NCI-H187 treated with DMSO at 0.1 percent for 48 hours (cell line): ENCODE results near the gene FOXI1.

ENCODE experiments used
- DNase-seq: peaks from one replicate; lab custom pipeline; 2025; lab: John Stamatoyannopoulos, UW

FOXI1 gene

DNA sequence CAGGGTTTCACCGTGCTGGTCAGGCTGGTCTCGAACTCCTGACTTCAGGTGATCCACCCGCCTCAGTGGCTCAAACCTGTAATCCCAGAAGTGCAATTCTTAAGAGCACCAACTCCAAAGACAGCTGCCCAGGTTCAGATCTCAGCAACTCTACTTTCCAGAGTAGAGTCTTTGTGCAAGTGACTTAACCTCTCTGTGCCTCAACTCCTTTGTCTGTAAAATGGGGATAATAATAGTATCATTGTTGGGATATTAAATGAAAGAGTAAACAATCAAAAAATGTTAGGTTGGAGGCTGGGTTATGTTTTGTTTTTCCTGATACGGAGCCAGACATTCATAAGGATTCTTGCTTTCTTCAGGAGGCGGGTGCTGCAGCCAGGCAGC lies 45.0 kb downstream of the FOXI1 start:
- DNase-seq: no peak

GRCh38 chr5:170151097-170151831 lies 45.6 kb downstream of the FOXI1 start:
- no peak for DNase-seq

- no peak for DNase-seq
Measured at GRCh38 chr5:170152767-170153166, 47.1 kb downstream of the FOXI1 start.

DNA sequence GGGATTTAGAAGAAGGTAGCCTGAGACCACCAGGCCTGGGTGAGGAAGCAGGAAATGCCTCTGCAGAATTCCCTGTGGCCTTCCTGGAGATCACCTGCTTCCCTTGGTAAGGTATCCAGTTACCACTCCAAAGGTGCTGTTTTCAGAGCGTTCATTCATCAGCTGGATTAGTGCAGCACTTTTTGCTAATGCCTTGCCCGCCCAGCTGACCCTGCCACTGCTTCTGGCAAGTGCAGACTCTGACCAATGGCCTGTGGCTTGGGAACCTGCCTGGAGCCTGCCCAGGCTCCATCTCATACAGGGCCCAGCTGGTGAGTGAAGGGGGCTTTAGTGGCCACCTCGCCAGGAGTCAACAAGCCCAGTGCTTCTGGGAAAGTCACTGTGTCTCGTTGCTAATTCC lies 48.6 kb downstream of the FOXI1 start:
- no peak for DNase-seq

GRCh38 chr5:170154744-170155143 lies 49.0 kb downstream of the FOXI1 start:
- no peak for DNase-seq

DNA sequence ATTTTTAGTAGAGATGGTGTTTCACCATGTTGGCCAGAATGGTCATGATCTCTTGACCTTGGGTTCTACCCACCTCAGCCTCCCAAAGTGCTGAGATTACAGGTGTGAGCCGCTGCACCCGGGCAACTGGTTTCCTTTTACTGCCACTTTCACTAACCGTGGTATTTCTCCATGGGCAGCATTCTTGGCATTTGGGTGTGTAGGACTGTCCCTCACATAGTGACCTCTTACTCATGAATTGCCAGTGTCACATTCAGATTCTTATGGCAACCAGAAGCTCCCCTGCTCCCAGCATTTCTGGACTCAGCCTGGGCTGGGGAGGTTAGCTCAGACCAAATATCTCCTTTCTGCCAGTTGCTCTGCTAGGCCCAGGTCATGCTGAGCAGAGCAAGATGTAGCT lies 50.1 kb downstream of the FOXI1 start:
- DNase-seq: no peak

- DNase-seq: no peak
Measured at GRCh38 chr5:170159101-170159698, 53.5 kb downstream of the FOXI1 start.
